Measurements from ENCODE around the gene PRKN.

The PRKN gene

DNA sequence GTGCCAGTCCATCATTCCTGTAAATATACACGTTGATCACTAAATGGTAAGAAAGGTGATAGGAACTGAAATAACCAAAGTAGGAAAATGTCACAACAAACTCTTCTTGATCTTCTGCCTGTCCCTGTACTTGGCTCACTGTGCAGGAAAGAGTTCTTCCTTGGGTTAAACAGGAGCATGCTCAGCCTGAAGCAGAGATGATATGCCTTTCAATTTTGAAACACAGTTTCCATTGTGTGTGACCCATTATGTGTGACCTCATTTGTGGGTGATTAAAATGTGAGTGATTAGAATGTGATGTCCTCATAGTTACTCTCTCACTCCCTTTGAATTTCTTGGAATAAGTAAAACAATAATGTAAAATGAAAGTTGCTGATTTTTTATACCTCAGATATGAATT is 1026.5 kb downstream of the PRKN start:
- Histone ChIP-seq H3K4me1 (ENCODE audit: control insufficient read depth, insufficient read depth, low read length, poor library complexity, severe bottlenecking) (no peaks in the 10 kb centered on the region), H3K9me3 (ENCODE audit: control insufficient read depth, low read length) (no peaks in the 10 kb centered on the region), H3K27ac (ENCODE audit: low read depth, low read length, severe bottlenecking) (no peak overlapping the region), H3K36me3 (ENCODE audit: control insufficient read depth, insufficient read depth, low read length) (no peaks in the 10 kb centered on the region), H3K4me3 (ENCODE audit: extremely low read depth, insufficient read depth, low read length, poor library complexity, severe bottlenecking) (no peak overlapping the region)
- WGBS, 2 experiments (ENCODE audit: insufficient coverage in 2 of 2), result 100% methylated on average over 1 of the region's 1 CpG; no CpG with 5 or more reads in 1 of the 2 experiments

DNA sequence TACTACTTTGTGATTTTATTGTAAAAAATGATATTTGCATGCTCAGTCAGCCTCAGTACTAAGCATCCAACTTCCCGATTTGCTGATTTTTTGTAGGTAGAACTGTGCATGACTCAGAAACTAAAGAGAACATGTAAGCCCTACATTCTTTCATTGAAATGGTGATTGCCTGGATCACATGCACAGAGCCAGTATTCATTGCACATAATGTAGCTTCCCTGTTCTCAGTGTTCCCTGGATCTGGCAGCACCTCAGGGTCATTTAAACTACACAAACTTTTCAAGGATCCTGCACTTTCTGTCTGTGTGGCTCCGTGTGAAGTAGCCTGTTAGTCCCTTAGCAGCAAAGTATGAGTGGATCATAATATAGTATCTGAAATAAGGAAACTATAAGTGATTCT is 1030.8 kb downstream of the PRKN start:
- H3K36me3 ChIP-seq (ENCODE audit: control insufficient read depth, insufficient read depth, low read length), result no peaks in the 10 kb centered on the region
- no peaks in the 10 kb centered on the region for H3K9me3 ChIP-seq (ENCODE audit: control insufficient read depth, low read length)
- no peak overlapping the region for H3K4me3 ChIP-seq (ENCODE audit: extremely low read depth, insufficient read depth, low read length, poor library complexity, severe bottlenecking)
- H3K4me1 ChIP-seq (ENCODE audit: control insufficient read depth, insufficient read depth, low read length, poor library complexity, severe bottlenecking), result no peaks in the 10 kb centered on the region
- WGBS, 2 experiments (ENCODE audit: insufficient coverage in 2 of 2), result 75% methylated on average over 1 of the region's 2 CpGs; no CpG with 5 or more reads in 1 of the 2 experiments
- H3K27ac ChIP-seq (ENCODE audit: low read depth, low read length, severe bottlenecking), result no peak overlapping the region

DNA sequence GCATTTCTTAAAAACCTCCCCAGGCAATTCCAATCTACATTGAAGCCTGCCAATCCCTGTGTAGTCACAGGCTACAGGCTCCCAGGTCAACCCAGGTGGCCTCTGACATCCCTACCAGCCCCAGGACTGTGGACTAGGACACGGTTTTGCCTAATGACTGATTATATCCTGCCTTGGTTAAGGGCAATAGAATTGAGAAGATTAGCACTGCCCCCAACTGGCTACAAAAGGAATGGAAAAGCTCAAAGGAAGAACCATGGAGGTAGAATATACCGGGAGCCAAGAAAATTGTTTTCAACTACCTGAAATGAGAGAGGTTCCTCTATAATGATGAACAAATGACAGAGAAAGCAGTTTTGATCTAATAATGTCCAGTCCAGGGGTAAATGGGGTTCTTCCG is 1032.6 kb downstream of the PRKN start:
- WGBS, 2 experiments (ENCODE audit: insufficient coverage in 2 of 2), result 56 to 81% methylated on average over 2 to 3 of the region's 3 CpGs
- Histone ChIP-seq H3K27ac (ENCODE audit: low read depth, low read length, severe bottlenecking) (no peak overlapping the region), H3K4me3 (ENCODE audit: extremely low read depth, insufficient read depth, low read length, poor library complexity, severe bottlenecking) (no peak overlapping the region), H3K9me3 (ENCODE audit: control insufficient read depth, low read length) (no peaks in the 10 kb centered on the region), H3K4me1 (ENCODE audit: control insufficient read depth, insufficient read depth, low read length, poor library complexity, severe bottlenecking) (no peaks in the 10 kb centered on the region), H3K36me3 (ENCODE audit: control insufficient read depth, insufficient read depth, low read length) (no peaks in the 10 kb centered on the region)

DNA sequence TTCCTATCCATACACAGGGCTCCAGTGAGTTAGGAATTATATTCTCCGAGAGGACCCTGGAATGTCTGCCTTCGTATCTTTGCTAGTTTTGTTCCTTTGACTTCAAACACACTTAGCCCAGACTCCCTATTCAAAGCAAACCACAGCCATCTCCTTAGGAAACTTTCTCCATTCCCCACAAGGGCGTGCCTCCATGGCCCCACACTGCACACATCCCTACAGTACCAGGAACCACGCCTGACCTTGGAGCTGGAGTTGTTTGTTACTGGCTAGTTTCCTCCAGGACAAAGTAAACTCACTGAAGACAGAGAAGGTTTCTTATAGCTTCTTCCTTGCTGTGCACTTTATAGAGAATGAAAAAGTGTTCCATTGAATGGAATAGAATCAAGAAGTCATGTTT is 1040.9 kb downstream of the PRKN start:
- H3K4me3 ChIP-seq (ENCODE audit: extremely low read depth, insufficient read depth, low read length, poor library complexity, severe bottlenecking), result no peak overlapping the region
- WGBS, 2 experiments (ENCODE audit: insufficient coverage in 2 of 2), result 86 to 100% methylated on average over 1 to 2 of the region's 4 CpGs
- H3K36me3 ChIP-seq (ENCODE audit: control insufficient read depth, insufficient read depth, low read length), result no peaks in the 10 kb centered on the region
- no peaks in the 10 kb centered on the region for H3K9me3 ChIP-seq (ENCODE audit: control insufficient read depth, low read length)
- H3K27ac ChIP-seq (ENCODE audit: low read depth, low read length, severe bottlenecking), result no peak overlapping the region
- H3K4me1 ChIP-seq (ENCODE audit: control insufficient read depth, insufficient read depth, low read length, poor library complexity, severe bottlenecking), result no peaks in the 10 kb centered on the region

DNA sequence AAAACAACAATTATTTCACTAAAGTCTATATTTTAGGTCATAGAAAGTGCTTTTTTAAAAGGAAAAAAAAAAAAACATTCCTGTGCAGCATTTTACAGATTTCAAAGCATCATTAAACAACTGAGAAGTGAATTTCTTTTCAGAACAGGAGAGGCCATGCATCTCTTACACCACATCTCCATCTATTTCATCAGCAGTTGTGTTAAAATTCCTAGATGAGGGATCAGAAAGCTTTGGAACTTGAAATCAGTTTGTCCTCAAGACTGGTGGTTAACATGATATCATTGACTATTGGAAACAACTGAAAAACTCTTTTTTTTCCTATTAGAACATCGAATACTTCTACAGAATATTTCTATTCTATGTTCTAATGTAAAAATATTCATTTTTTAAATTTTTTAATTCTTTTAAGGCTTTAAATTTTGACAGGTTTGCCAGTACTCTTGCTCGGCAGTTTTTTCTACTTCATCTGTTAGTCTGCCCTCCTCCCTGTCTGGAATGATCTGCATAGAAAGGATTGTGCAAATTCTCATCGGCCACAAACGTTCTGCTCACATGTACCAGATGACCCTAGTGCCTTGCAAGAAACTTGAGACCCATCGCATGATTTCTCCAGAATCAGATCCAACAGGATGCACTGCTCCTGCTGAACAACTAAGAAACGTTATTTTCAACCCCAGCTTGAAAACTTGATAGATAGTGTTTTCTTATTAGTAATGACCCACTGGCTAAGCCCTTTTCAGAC is 1042.7 kb downstream of the PRKN start:
- no peaks in the 10 kb centered on the region for H3K9me3 ChIP-seq (ENCODE audit: control insufficient read depth, low read length)
- no peak overlapping the region for H3K4me3 ChIP-seq (ENCODE audit: extremely low read depth, insufficient read depth, low read length, poor library complexity, severe bottlenecking)
- 64 to 89% methylated on average over 3 of the region's 6 CpGs for WGBS, 2 experiments (ENCODE audit: insufficient coverage in 2 of 2)
- no peaks in the 10 kb centered on the region for H3K36me3 ChIP-seq (ENCODE audit: control insufficient read depth, insufficient read depth, low read length)
- H3K4me1 ChIP-seq (ENCODE audit: control insufficient read depth, insufficient read depth, low read length, poor library complexity, severe bottlenecking), result no peaks in the 10 kb centered on the region
- no peak overlapping the region for H3K27ac ChIP-seq (ENCODE audit: low read depth, low read length, severe bottlenecking)

DNA sequence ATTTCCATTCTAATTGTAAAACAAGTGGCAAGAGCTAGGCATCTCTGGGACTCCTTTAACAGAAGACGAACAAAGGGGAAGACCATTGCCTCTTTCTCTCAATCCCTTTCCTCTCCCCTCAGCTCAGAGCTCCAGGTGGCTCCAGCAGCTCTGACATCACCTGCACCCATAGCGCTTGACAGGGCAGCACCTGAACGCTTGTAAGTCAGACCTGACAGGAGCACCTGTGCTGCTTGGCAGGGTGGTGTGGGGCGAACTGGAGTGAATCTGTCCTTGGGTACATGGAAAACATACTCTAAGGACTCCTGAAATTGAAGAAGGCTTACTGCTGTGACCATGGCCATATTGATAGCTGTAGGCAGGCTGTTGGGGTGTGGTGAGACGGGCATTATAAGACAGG is 1044.2 kb downstream of the PRKN start:
- WGBS, 2 experiments (ENCODE audit: insufficient coverage in 2 of 2), result 88 to 92% methylated on average over 4 of the region's 5 CpGs
- Histone ChIP-seq H3K9me3 (ENCODE audit: control insufficient read depth, low read length) (no peaks in the 10 kb centered on the region), H3K4me1 (ENCODE audit: control insufficient read depth, insufficient read depth, low read length, poor library complexity, severe bottlenecking) (no peaks in the 10 kb centered on the region), H3K4me3 (ENCODE audit: extremely low read depth, insufficient read depth, low read length, poor library complexity, severe bottlenecking) (no peak overlapping the region), H3K27ac (ENCODE audit: low read depth, low read length, severe bottlenecking) (no peak overlapping the region), H3K36me3 (ENCODE audit: control insufficient read depth, insufficient read depth, low read length) (no peaks in the 10 kb centered on the region)

DNA sequence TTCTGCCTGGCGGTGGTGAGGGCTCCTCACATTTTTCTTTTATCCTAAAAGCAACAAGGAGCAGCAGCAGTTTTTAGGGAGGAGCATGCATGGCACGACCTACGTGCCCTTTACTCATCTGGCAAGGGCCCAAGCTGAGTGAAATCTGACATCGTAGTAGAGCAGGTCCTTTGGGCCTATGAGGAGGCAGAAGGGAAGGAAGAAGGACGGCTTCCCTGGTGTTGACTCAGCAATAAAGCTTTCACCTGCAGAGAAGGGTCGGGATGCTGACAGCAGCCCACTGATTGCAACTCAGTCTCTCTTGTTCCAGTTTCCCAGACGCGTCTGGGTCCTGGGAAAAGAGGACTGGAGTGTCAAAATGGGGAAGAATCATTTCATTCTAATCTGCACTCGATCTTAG is 1044.6 kb downstream of the PRKN start:
- no peaks in the 10 kb centered on the region for H3K4me1 ChIP-seq (ENCODE audit: control insufficient read depth, insufficient read depth, low read length, poor library complexity, severe bottlenecking)
- H3K4me3 ChIP-seq (ENCODE audit: extremely low read depth, insufficient read depth, low read length, poor library complexity, severe bottlenecking), result no peak overlapping the region
- no peaks in the 10 kb centered on the region for H3K9me3 ChIP-seq (ENCODE audit: control insufficient read depth, low read length)
- H3K36me3 ChIP-seq (ENCODE audit: control insufficient read depth, insufficient read depth, low read length), result no peaks in the 10 kb centered on the region
- WGBS, 2 experiments (ENCODE audit: insufficient coverage in 2 of 2), result 77 to 78% methylated on average over 8 to 9 of the region's 9 CpGs
- H3K27ac ChIP-seq (ENCODE audit: low read depth, low read length, severe bottlenecking), result no peak overlapping the region

DNA sequence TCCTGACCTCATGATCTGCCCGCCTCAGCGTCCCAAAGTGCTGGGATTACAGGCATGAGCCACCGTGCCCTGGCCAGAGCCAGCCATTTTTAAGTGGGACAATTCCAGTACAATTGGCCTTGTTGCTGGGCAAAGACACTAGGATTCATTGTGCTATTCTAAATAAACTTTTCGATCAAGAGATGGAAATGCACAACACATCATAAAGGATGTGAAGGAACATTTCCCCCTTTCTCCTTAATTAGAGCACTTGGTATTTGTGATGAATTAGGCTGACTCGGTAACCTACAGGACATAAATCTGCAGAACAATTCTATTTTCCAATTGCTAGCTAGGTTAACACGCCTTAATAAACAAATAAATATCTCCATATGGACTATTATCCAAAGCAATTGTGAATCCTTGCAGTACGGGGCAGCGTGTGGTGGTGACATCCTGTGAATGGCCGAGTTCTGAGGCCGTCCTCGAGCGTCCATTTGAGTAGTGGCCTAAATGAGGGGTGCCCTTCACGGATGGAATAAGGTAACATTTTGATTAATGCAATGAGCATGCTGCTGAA is 1047.5 kb downstream of the PRKN start:
- H3K4me1 ChIP-seq (ENCODE audit: control insufficient read depth, insufficient read depth, low read length, poor library complexity, severe bottlenecking), result no peaks in the 10 kb centered on the region
- WGBS, 2 experiments (ENCODE audit: insufficient coverage in 2 of 2), result 93 to 97% methylated on average over 11 of the region's 13 CpGs
- no peaks in the 10 kb centered on the region for H3K9me3 ChIP-seq (ENCODE audit: control insufficient read depth, low read length)
- no peaks in the 10 kb centered on the region for H3K36me3 ChIP-seq (ENCODE audit: control insufficient read depth, insufficient read depth, low read length)
- H3K4me3 ChIP-seq (ENCODE audit: extremely low read depth, insufficient read depth, low read length, poor library complexity, severe bottlenecking), result no peak overlapping the region
- no peak overlapping the region for H3K27ac ChIP-seq (ENCODE audit: low read depth, low read length, severe bottlenecking)

DNA sequence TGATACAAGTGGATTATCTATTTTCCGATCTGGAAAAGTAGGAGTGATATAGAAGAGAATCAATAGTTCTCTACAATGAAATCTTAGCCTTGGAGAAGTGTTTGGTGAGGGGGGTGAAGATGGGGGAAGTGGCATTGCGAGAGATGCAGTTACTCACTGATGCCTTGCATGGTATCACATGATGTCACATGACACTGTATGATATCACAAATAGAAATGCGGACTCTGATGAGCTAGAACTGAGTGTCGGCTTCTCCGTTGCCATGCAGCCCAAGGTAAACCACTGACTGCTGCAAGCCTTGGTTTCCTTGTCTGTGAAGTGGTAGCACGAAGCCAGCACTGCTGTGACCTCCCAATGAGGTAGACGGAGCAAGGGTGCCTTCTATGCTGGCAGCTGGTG is 1050.4 kb downstream of the PRKN start:
- 90 to 95% methylated on average over 6 to 7 of the region's 7 CpGs for WGBS, 2 experiments (ENCODE audit: insufficient coverage in 2 of 2)
- no peak overlapping the region for H3K27ac ChIP-seq (ENCODE audit: low read depth, low read length, severe bottlenecking)
- no peaks in the 10 kb centered on the region for H3K9me3 ChIP-seq (ENCODE audit: control insufficient read depth, low read length)
- no peak overlapping the region for H3K4me3 ChIP-seq (ENCODE audit: extremely low read depth, insufficient read depth, low read length, poor library complexity, severe bottlenecking)
- no peaks in the 10 kb centered on the region for H3K36me3 ChIP-seq (ENCODE audit: control insufficient read depth, insufficient read depth, low read length)
- H3K4me1 ChIP-seq (ENCODE audit: control insufficient read depth, insufficient read depth, low read length, poor library complexity, severe bottlenecking), result no peaks in the 10 kb centered on the region

DNA sequence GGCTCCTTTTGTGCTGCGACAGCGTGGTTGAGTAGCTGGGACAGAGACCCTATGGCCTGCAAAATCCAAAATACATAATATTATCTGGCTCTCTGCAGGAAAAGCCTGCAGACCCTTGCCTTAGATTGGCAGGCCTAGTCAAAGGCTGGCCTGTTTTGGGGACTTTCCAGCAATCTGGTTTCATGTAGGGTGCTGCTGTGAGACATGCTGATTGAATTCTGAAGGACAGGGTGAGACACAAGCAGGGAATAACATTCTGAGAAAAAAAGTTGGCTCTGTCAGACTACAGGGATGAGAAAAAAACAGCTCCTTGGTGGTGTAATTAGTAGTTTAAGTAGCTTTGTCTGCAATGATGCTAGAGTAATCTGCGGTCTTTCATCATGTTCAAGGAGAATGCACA is 1051.0 kb downstream of the PRKN start:
- Histone ChIP-seq H3K36me3 (ENCODE audit: control insufficient read depth, insufficient read depth, low read length) (no peaks in the 10 kb centered on the region), H3K4me1 (ENCODE audit: control insufficient read depth, insufficient read depth, low read length, poor library complexity, severe bottlenecking) (no peaks in the 10 kb centered on the region), H3K27ac (ENCODE audit: low read depth, low read length, severe bottlenecking) (no peak overlapping the region), H3K4me3 (ENCODE audit: extremely low read depth, insufficient read depth, low read length, poor library complexity, severe bottlenecking) (no peak overlapping the region), H3K9me3 (ENCODE audit: control insufficient read depth, low read length) (no peaks in the 10 kb centered on the region)
- 90% methylated on average over 2 of the region's 3 CpGs; no CpG with 5 or more reads in 1 of the 2 experiments for WGBS, 2 experiments (ENCODE audit: insufficient coverage in 2 of 2)

DNA sequence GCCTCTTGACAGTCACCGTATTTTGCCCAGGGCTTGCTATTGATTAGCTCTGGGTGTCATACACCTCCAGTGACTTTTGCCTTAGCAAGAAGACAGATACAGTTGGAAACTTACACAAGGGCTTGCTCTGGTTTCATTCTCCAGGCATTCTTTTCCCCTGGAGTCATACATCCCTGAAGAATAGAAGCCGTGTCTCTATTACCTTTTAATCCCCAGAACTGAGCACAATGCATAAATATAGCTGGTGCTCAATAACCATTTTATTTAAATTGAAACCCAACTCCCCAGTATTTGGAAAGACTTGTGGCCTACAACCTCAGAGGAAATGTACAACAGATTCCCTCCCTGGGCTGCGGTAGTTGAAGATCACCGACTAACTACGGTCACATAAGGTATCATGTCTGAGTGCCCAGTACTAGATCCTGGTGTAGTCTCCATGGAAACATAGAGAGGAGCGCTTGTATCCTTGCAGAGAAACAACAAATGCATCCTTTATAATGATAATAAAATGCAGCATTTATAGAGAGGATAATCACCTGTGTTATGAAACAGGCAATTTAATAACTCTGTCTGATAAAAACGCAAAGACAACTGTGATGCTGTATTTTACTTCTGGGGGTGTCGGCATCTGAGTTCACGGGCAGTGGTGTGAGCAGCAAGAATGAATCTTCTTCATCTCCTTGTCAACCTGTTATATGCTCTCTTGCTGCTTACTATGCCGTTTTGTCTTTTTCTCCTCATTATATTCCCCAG is 1052.5 kb downstream of the PRKN start:
- Histone ChIP-seq H3K4me3 (ENCODE audit: extremely low read depth, insufficient read depth, low read length, poor library complexity, severe bottlenecking) (no peak overlapping the region), H3K27ac (ENCODE audit: low read depth, low read length, severe bottlenecking) (no peak overlapping the region), H3K9me3 (ENCODE audit: control insufficient read depth, low read length) (no peaks in the 10 kb centered on the region), H3K36me3 (ENCODE audit: control insufficient read depth, insufficient read depth, low read length) (no peaks in the 10 kb centered on the region), H3K4me1 (ENCODE audit: control insufficient read depth, insufficient read depth, low read length, poor library complexity, severe bottlenecking) (no peaks in the 10 kb centered on the region)
- 86 to 93% methylated on average over 8 to 9 of the region's 10 CpGs for WGBS, 2 experiments (ENCODE audit: insufficient coverage in 2 of 2)
